GM18517 (cell line): ENCODE results near the gene AP1M2.

Source experiments
- ATAC-seq: cut with Tn5 transposase; IDR thresholded peaks from one replicate; pipeline ENCODE4 v1.9.1; 2021; ENCODE audit warnings: mild to moderate bottlenecking, moderate library complexity; ENCODE audit not compliant: unreplicated experiment

The AP1M2 gene

DNA sequence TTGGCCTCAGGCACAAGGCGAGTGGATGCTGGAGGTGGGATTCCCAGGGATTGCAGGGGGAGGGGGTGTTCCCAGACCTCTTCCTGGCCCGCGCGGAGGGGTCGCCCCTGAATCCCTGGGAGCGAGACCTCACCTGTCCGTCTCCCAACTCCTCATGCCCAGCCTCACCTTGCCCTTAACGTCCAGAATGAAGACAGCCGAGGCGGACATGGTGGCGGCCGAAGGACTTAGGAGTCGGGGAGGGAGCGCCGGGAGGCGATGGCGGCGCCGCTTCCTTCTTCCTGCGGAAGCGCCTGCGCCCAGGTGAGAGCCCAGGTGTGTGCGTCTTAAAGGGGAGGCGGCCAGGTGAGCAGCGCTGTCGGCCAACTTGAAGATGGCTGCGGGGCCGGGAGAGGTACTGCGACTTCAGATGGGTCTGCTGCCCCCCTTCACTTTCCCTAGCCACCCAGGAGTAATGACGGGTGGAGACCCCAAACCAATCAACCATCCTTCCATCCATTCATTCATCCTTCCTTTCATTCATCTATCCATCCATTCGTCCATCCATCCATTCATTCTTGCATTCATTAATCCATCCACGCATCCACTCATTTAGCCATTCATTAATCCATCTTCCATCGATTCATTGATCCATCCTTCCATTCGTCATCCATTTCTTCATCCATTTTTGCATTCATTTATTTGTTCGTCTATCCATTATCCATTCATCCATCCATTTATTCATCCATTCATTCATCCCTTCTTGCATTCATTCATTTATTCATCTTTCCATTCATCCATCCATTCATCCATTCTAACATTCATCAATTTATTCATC lies at the start of gene AP1M2:
AP1M2 (minus strand) TSS at position 291 of the 817 bp plus-strand sequence; CDS start at position 210, 81 bp downstream.
- no peak for ATAC-seq

DNA sequence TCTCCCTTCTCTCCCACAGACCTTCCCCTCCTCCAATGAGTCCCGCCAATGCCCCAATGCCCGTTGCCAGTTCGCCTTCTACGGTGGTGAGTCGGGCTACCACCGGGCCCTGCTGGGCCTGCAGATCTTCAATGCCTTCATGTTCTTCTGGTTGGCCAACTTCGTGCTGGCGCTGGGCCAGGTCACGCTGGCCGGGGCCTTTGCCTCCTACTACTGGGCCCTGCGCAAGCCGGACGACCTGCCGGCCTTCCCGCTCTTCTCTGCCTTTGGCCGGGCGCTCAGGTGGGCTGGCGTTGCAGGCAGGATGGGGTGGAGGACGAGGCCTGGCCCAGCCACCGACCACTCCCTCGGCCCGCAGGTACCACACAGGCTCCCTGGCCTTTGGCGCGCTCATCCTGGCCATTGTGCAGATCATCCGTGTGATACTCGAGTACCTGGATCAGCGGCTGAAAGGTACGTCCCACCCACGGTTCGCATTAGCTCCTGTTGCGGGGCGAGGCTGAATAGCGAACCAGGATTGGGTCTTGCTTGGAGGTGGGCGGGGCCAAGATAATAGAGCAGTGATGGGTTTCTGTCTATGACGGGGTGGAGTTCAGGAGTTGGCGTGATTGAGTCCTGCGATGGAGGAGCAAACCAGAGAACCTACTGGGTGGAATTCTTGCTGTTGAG lies 49.3 kb upstream of the AP1M2 start:
- ATAC-seq: no peak

- ATAC-seq: no peak
Observed at GRCh38 chr19:10634963-10635362, 47.9 kb upstream of the AP1M2 start.

GRCh38 chr19:10634430-10634829 lies 47.3 kb upstream of the AP1M2 start:
- ATAC-seq: no peak

GRCh38 chr19:10631874-10632273 lies 44.8 kb upstream of the AP1M2 start:
- no peak for ATAC-seq

- no peak for ATAC-seq
Observed at GRCh38 chr19:10625762-10626138, 38.6 kb upstream of the AP1M2 start.

- ATAC-seq: no peak
Observed at GRCh38 chr19:10625003-10625761, 38.1 kb upstream of the AP1M2 start, which contains the start of gene SLC44A2. SLC44A2 (plus strand) TSS chr19:10625553; CDS start chr19:10625634, 81 bp downstream.

DNA sequence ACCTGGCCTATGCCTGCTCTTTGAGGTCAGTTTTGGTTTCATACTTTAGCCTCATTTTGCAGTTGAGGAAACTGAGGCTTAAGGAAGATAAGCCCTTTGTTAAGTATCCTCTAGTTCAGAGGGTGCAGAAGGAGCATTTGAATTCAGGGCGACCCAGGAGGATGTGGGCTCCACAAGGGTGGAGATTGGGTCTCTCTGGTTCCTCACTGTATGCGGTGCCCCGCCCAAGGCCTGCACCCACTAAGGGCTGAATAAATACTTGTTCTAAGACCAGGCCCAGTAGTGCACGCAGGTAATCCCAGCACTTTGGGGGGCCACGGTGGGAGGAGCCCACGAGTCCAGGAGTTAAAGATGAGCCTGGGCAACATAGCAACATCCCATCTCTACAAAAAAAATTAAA lies 37.5 kb upstream of the AP1M2 start:
- ATAC-seq: no peak

- no peak for ATAC-seq
Observed at GRCh38 chr19:10621966-10622365, 34.9 kb upstream of the AP1M2 start.

DNA sequence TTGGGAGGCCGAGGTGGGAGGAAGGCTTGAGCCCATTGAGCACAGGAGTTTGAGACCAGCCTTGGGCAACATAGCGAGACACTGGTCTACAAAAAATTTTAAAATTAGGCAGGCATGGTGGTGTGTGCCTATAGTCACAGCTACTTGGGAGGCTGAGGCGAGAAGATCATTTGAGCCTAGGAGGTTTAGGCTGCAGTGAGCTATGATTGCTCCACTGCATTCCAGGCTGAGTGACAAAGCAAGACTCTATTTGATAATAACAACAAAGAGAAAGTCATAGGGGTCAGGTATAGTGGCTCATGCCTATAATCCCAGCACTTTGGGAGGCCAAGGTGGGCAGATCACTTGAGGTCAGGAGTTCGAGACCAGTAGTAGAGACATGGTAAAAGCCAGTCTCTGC lies 33.7 kb upstream of the AP1M2 start:
- ATAC-seq: no peak

- ATAC-seq: no peak
Observed at GRCh38 chr19:10618846-10619245, 31.7 kb upstream of the AP1M2 start.

DNA sequence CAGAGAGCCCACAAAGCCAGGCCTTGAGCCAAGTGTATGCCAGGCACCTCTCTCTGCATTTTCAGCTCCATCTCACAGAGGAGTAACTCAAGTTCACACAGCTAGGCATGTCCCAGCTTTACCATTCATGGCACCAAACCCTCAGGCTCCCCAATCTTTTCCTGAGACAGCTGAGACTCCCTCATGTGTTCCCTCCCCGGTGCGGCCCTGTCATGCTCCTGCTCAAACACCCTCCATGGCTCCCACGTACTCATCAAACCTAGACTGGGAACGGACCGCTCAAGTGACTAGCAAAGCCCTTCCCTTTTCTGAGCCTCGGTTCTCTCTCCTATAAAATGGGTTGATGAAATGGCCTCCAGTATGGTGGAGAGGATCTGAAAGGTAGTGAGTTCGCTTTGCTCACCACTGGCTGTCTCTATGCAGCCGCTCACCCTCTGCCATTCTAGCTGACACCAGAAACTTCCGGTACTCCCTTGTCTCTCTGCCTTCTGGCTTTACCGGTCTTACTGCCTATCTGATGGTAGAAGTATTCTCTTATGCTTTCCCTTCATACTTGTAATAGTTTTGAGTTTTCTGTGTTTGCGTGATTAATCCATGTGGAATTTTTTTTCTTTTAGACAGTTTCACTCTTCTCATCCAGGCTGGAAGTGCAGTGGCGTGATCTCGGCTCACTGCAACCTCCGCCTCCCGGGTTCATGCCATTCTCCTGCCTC lies 30.5 kb upstream of the AP1M2 start:
- no peak for ATAC-seq

DNA sequence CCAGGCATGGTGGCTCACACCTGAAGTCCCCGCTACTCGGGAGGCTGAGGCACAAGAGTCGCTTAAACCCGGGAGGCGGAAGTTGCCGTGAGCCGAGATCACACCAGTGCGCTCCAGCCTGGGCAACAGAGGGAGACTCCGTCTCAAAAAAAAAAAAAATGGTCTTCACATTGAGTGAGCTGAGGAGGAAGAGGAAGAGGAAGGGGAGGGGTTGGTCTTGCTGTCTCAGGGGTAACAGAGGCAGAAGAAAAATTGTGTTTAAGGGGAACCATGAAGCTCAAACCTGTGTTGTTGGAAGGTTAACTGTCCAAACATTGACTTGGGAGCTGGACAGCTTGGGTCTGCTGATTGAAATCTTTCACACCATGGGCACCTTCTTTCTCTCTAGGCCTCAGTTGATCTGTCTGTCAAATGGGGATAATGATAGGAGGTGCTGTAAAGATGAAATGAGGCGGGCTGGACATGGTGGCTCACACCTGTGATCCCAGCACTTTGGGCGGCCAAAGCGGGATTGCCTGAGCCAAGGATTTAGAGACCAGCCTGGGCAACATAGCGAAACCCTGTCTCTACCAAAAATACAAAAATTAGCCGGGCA lies 28.4 kb upstream of the AP1M2 start:
- no peak for ATAC-seq

DNA sequence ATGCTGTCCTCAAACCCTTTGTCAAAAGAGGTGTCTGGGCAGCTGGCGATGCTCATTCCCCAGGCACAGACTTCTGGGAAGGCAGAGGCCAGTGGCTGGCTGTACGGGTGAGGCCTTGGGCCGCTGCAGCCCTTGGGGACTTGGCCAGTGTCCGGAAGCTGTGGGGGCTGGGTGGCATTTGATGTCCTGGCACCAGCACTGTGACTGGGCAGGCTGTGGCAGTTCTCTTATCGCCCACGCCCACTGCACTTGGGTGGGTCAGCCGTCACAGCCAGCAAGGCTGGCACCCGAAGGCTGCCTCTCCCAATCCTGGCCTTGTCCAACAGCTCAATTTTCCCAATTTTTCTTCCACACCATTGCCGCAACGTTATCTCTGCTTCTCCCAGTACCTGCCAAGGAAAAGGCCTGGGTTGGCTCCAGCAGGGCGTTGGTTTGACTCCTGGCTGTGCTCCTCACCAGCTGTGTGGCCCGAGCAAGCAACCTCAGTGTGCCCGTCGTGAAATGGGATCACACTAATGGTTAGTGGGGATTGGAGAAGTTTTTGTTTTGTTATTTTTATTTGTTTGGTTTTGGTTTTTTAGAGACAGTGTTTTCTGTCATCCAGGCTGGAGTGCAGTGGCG lies 25.5 kb upstream of the AP1M2 start:
- ATAC-seq: no peak

DNA sequence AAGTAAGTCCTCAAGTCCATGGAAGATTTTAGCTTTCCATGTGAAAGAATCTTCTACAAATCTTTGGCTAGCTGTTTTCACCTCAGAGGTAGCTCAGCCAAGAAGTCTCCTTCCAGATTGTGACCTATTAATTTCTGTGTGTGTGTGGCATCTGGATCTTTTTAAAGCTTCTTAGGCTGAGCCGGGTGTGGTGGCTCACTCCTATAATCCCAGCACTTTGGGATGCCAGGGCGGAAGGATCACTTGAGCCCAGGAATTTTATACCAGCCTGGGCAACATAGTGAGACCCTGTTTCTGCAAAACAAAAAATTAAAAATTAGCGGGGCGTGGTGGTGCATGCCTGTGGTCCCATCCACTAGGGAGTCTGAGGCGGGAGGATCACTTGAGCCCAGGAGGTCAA lies 24.8 kb upstream of the AP1M2 start:
- ATAC-seq: no peak

GRCh38 chr19:10604460-10604980 lies 17.4 kb upstream of the AP1M2 start:
- ATAC-seq: no peak

GRCh38 chr19:10603873-10604459 lies 16.9 kb upstream of the AP1M2 start:
- no peak for ATAC-seq

- no peak for ATAC-seq
Observed at GRCh38 chr19:10603084-10603872, 16.2 kb upstream of the AP1M2 start.
